Keratinocyte (primary cell): ENCODE data around the gene RAB7B. TPM values are rescaled to one million over a fixed set of nuclear protein-coding genes. Genes with fewer than 3 reads are reported as not detected.

Experiments
- DNase-seq: peaks from one replicate; pipeline ENCODE4 v3.0.0-alpha.2; 2011; ENCODE audit warnings: low read depth, missing footprints, low spot score
- FAIRE-seq: peaks from 2 replicates; lab custom pipeline; 2011; peaks lifted over from hg19 to GRCh38; lab: Jason Lieb, UNC
- H2AFZ ChIP-seq: 2 replicates; pipeline ENCODE4 v1.6.0; 2012; ENCODE audit warnings: low read length, control low read depth, inconsistent platforms; ENCODE audit not compliant: control insufficient read depth
- H3K27ac ChIP-seq: 2 replicates; pipeline ENCODE4 v1.5.1; 2011; ENCODE audit warnings: low read length; ENCODE audit not compliant: control insufficient read depth, insufficient read depth
- H3K27me3 ChIP-seq: 3 replicates; pipeline ENCODE4 v1.6.0; 2011; ENCODE audit warnings: low read length; ENCODE audit not compliant: control insufficient read depth, insufficient read depth; ENCODE audit errors: extremely low read depth
- H3K36me3 ChIP-seq, 2 experiments: 2 replicates in 1 of 2; 3 replicates in 1 of 2; pipeline ENCODE4 v1.5.1; 2011; ENCODE audit warnings: low read length in 2 of 2, mild to moderate bottlenecking in 1 of 2; ENCODE audit not compliant: control insufficient read depth in 2 of 2, insufficient read depth in 2 of 2; ENCODE audit errors: extremely low read depth in 1 of 2
- H3K4me1 ChIP-seq: 3 replicates; pipeline ENCODE4 v1.5.1; 2011; ENCODE audit warnings: low read length; ENCODE audit not compliant: control insufficient read depth, insufficient read depth; ENCODE audit errors: extremely low read depth
- H3K4me2 ChIP-seq: 3 replicates; pipeline ENCODE4 v1.6.0; 2011; ENCODE audit warnings: low read depth, low read length; ENCODE audit not compliant: control insufficient read depth, insufficient read depth; ENCODE audit errors: extremely low read depth
- H3K4me3 ChIP-seq, 3 experiments: fragments of 200-600 bp in 1 of 3; sonication (generic) in 1 of 3; 2 replicates in 2 of 3; 3 replicates in 1 of 3; pipeline ENCODE4 v1.5.1; 2011 to 2016; ENCODE audit warnings: low read length in 3 of 3, mild to moderate bottlenecking in 3 of 3, control low read depth in 2 of 3, inconsistent platforms in 1 of 3, low read depth in 1 of 3, mixed read lengths in 1 of 3, mixed run types in 1 of 3, moderate library complexity in 1 of 3; ENCODE audit not compliant: control insufficient read depth in 2 of 3, insufficient read depth in 2 of 3; ENCODE audit errors: extremely low read depth in 1 of 3
- H3K79me2 ChIP-seq: 2 replicates; pipeline ENCODE4 v1.6.0; 2012; ENCODE audit warnings: low read length; ENCODE audit not compliant: control insufficient read depth, insufficient read depth
- H3K9ac ChIP-seq: 3 replicates; pipeline ENCODE4 v1.6.0; 2011; ENCODE audit warnings: low read length; ENCODE audit not compliant: control insufficient read depth, insufficient read depth; ENCODE audit errors: extremely low read depth
- H3K9me1 ChIP-seq: 3 replicates; pipeline ENCODE4 v1.6.0; 2011; ENCODE audit warnings: low read length; ENCODE audit not compliant: control insufficient read depth, insufficient read depth; ENCODE audit errors: extremely low read depth
- H3K9me3 ChIP-seq: 2 replicates; pipeline ENCODE4 v1.5.1; 2012; ENCODE audit warnings: low read depth, low read length; ENCODE audit not compliant: control insufficient read depth
- H4K20me1 ChIP-seq: 3 replicates; pipeline ENCODE4 v1.6.0; 2011; ENCODE audit warnings: low read length; ENCODE audit not compliant: control insufficient read depth, insufficient read depth; ENCODE audit errors: extremely low read depth
- CTCF ChIP-seq, 3 experiments: IDR thresholded peaks in 1 of 3; conservative IDR thresholded peaks in 1 of 3; optimal IDR thresholded peaks in 1 of 3; 2 replicates in 2 of 3; 3 replicates in 1 of 3; pipeline versions ENCODE3 to v1.5.1; 2011; ENCODE audit warnings: low read length in 3 of 3, mild to moderate bottlenecking in 3 of 3, moderate library complexity in 2 of 3, control low read depth in 1 of 3, inconsistent platforms in 1 of 3; ENCODE audit not compliant: insufficient read depth in 2 of 3; ENCODE audit errors: extremely low read depth in 1 of 3
- EZH2 ChIP-seq: IDR thresholded peaks from one replicate; pipeline ENCODE4 v1.6.1; 2012; ENCODE audit warnings: inconsistent platforms, mild to moderate bottlenecking, low read length, moderate library complexity
- dilution Hi-C: fragments of 300-500 bp; cut with MboI; formaldehyde crosslinking; loops from one replicate; pipeline ENCODE4 v1.7.0; 2020; ENCODE audit warnings: low sequenced_read_pairs; ENCODE audit not compliant: extremely low pct_ligation_motif_present
- polyA plus RNA-seq, 5 experiments: library from polyadenylated mRNA; depleted of rRNA in 3 of 5; stranded (reverse) in 3 of 5; stranded (forward) in 1 of 5; unstranded in 1 of 5; fragments of >200 nt; gene quantifications; 1 replicate in 1 of 5; 2 replicates in 3 of 5; 3 replicates in 1 of 5; pipeline versions ENCODE4 v1.2.1 to v1.2.3, GENCODE V29; 2011 to 2012; ENCODE audit warnings: missing spikeins in 2 of 5, low read depth in 1 of 5, low replicate concordance in 1 of 5

The RAB7B gene
- polyA plus RNA-seq, 1 donor (not counting 4 experiments of a cell fraction or from before 2014, with no cell fraction given), result 47.8 TPM

GRCh38 chr1:205975387-205975998 lies 27.7 kb downstream of the RAB7B start:
- H3K4me3 ChIP-seq, result no peak overlapping the region
- peaks cover 4% of the 10 kb centered on the region for H3K9me1 ChIP-seq
- dilution Hi-C loops, result no loop called here
- no peaks in the 10 kb centered on the region for H4K20me1 ChIP-seq
- peaks cover 2% of the 10 kb centered on the region for H3K27me3 ChIP-seq
- FAIRE-seq (no peak), DNase-seq (no peak)
- H3K9ac ChIP-seq, result no peak overlapping the region
- H3K4me1 ChIP-seq, result no peaks in the 10 kb centered on the region
- H2AFZ ChIP-seq, result no peak overlapping the region
- H3K27ac ChIP-seq, result no peak overlapping the region
- TF ChIP-seq CTCF (optimal IDR thresholded peaks at IDR 0.05 in 1 of 3, IDR thresholded peaks at IDR 0.05 in 1 of 3, conservative IDR thresholded peaks at IDR 0.05 in 1 of 3; ENCODE audit: extremely low read depth in 1 of 3, insufficient read depth in 2 of 3, low read length in 3 of 3) (no peak), EZH2 (no peak)
- peaks cover 0 to 3% of the 10 kb centered on the region in 2 experiments for H3K36me3 ChIP-seq
- H3K9me3 ChIP-seq, result no peaks in the 10 kb centered on the region
- no peaks in the 10 kb centered on the region for H3K79me2 ChIP-seq
- no peak overlapping the region for H3K4me2 ChIP-seq

- Histone ChIP-seq H3K79me2 (no peaks in the 10 kb centered on the region), H3K4me2 (no peak overlapping the region), H3K4me1 (no peaks in the 10 kb centered on the region), H3K4me3 (no peak overlapping the region), H3K27me3 (peaks cover 2% of the 10 kb centered on the region), H3K36me3 (peaks cover 0 to 3% of the 10 kb centered on the region in 2 experiments), H3K27ac (no peak overlapping the region), H3K9me1 (no peaks in the 10 kb centered on the region), H3K9me3 (no peaks in the 10 kb centered on the region), H3K9ac (no peak overlapping the region), H2AFZ (no peak overlapping the region), H4K20me1 (no peaks in the 10 kb centered on the region)
- TF ChIP-seq CTCF (optimal IDR thresholded peaks at IDR 0.05 in 1 of 3, IDR thresholded peaks at IDR 0.05 in 1 of 3, conservative IDR thresholded peaks at IDR 0.05 in 1 of 3; ENCODE audit: extremely low read depth in 1 of 3, insufficient read depth in 2 of 3, low read length in 3 of 3) (no peak), EZH2 (no peak)
- DNase-seq (no peak), FAIRE-seq (no peak)
- dilution Hi-C loops, result no loop called here
Measured at GRCh38 chr1:205974712-205975111, 28.5 kb downstream of the RAB7B start.
